ENCODE data around the gene F12.

F12 gene

GRCh38 chr5:177446200-177447065 is 37.1 kb upstream of the F12 start, which contains the start of gene PRR7:
Gene PRR7, plus strand, starts transcription at chr5:177446814. Its CDS starts 8,254 bp downstream, at chr5:177455068.
- peak; percentile 79 to 81 for DNase-seq

GRCh38 chr5:177445917-177446199 is 36.5 kb upstream of the F12 start:
- DNase-seq: no peak

- no peak for DNase-seq
Observed at GRCh38 chr5:177445052-177445916, 35.9 kb upstream of the F12 start.

- peak in 1 of 2 donors; percentile 62 for DNase-seq
Observed at GRCh38 chr5:177444106-177445051, 35.0 kb upstream of the F12 start.

GRCh38 chr5:177443144-177443983 is 34.0 kb upstream of the F12 start:
- no peak for DNase-seq

GRCh38 chr5:177442066-177442826 is 32.9 kb upstream of the F12 start:
- DNase-seq: no peak

GRCh38 chr5:177440990-177441780 is 31.8 kb upstream of the F12 start:
- DNase-seq: no peak

- peak; percentile 48 to 77 for DNase-seq
Observed at GRCh38 chr5:177440211-177440989, 31.0 kb upstream of the F12 start.

GRCh38 chr5:177439518-177440053 is 30.2 kb upstream of the F12 start:
- DNase-seq: no peak

GRCh38 chr5:177438468-177438867 is 29.1 kb upstream of the F12 start:
- no peak for DNase-seq

- no peak for DNase-seq
Observed at GRCh38 chr5:177437623-177438022, 28.3 kb upstream of the F12 start.

GRCh38 chr5:177435847-177436536 is 26.6 kb upstream of the F12 start:
- no peak for DNase-seq

- DNase-seq: no peak
Observed at GRCh38 chr5:177434942-177435738, 25.8 kb upstream of the F12 start.

- peak in 1 of 2 donors; percentile 56 for DNase-seq
Observed at GRCh38 chr5:177434437-177434836, 25.1 kb upstream of the F12 start.

- no peak for DNase-seq
Observed at GRCh38 chr5:177433658-177434217, 24.4 kb upstream of the F12 start.

GRCh38 chr5:177432839-177433657 is 23.7 kb upstream of the F12 start:
- no peak for DNase-seq
